ENCODE results near the gene DPP10.

DPP10 gene

GRCh38 chr2:114784046-114784445 is 341.6 kb downstream of the DPP10 start:
- no peak for TF ChIP-seq CTCF (IDR thresholded peaks at IDR 0.05; ENCODE audit: control insufficient read depth, extremely low read depth, insufficient read depth)
- DNase-seq (ENCODE audit: low read depth) = no peak
- no peak overlapping the region for H3K4me3 ChIP-seq (ENCODE audit: low read depth, low read length)

- DNase-seq (ENCODE audit: low read depth) = no peak
- TF ChIP-seq CTCF (IDR thresholded peaks at IDR 0.05; ENCODE audit: control insufficient read depth, extremely low read depth, insufficient read depth) = no peak
- no peak overlapping the region for H3K4me3 ChIP-seq (ENCODE audit: low read depth, low read length)
These were observed 342.6 kb downstream of the DPP10 start for GRCh38 chr2:114784890-114785583.

- H3K4me3 ChIP-seq (ENCODE audit: low read depth, low read length) = no peak overlapping the region
- TF ChIP-seq CTCF (IDR thresholded peaks at IDR 0.05; ENCODE audit: control insufficient read depth, extremely low read depth, insufficient read depth) = no peak
- no peak for DNase-seq (ENCODE audit: low read depth)
These were observed 344.5 kb downstream of the DPP10 start for GRCh38 chr2:114786901-114787300.

DNA sequence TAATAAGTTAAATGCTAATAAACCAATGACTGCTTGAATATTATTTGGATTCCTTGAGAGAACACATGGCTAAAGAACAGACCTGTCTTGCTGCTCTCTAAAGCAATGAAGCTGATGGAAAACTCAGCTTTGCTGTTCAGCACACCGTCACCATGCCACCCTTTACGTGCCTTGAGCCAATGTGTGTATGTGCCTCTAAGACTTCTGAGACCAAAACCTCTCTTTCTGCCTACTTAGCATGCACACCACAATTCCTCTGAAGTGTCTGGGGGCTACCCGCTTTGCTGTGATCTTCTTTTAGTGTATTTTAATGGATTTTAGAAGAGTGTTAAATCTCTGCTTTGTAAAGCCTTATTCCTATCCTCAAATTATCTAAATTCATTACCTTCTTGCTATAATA is 345.0 kb downstream of the DPP10 start:
- DNase-seq (ENCODE audit: low read depth) = no peak
- no peak for TF ChIP-seq CTCF (IDR thresholded peaks at IDR 0.05; ENCODE audit: control insufficient read depth, extremely low read depth, insufficient read depth)
- H3K4me3 ChIP-seq (ENCODE audit: low read depth, low read length) = no peak overlapping the region

DNA sequence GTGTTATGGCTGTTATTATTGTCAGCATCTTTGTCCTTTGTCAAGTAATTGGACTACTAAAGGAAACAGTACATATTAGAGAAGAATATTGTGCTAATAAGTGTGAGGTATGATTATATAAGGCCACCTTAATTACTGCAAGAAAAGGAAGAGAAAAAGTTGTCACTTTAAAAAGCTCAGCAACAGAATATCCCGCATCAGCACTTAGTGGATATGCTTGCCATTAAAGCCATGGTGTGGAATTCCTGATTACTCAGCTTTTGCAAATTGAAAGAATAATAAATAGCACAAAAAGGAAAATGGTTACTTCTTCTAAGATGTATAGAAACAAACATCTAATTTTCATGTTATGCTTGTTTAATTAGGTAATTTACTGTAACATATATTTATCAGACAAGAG is 347.5 kb downstream of the DPP10 start:
- no peak for DNase-seq (ENCODE audit: low read depth)
- no peak overlapping the region for H3K4me3 ChIP-seq (ENCODE audit: low read depth, low read length)
- TF ChIP-seq CTCF (IDR thresholded peaks at IDR 0.05; ENCODE audit: control insufficient read depth, extremely low read depth, insufficient read depth) = no peak

- H3K4me3 ChIP-seq (ENCODE audit: low read depth, low read length) = no peak overlapping the region
- no peak for TF ChIP-seq CTCF (IDR thresholded peaks at IDR 0.05; ENCODE audit: control insufficient read depth, extremely low read depth, insufficient read depth)
- peak; percentile 52 for DNase-seq (ENCODE audit: low read depth)
These were observed 355.1 kb downstream of the DPP10 start for GRCh38 chr2:114797540-114797939.

GRCh38 chr2:114797942-114798341 is 355.5 kb downstream of the DPP10 start:
- no peak for DNase-seq (ENCODE audit: low read depth)

More at GRCh38 chr2:114797942-114798341, 355.5 kb downstream of the DPP10 start:
- no peak overlapping the region for H3K4me3 ChIP-seq (ENCODE audit: low read depth, low read length)
- no peak for TF ChIP-seq CTCF (IDR thresholded peaks at IDR 0.05; ENCODE audit: control insufficient read depth, extremely low read depth, insufficient read depth)
